GM04503 (cell line): Measurements from ENCODE around the gene DNAAF2.

Source experiments
- DNase-seq: peaks from one replicate; pipeline ENCODE4 v3.0.0-alpha.2; 2012; ENCODE audit warnings: low read depth

Gene DNAAF2

DNA sequence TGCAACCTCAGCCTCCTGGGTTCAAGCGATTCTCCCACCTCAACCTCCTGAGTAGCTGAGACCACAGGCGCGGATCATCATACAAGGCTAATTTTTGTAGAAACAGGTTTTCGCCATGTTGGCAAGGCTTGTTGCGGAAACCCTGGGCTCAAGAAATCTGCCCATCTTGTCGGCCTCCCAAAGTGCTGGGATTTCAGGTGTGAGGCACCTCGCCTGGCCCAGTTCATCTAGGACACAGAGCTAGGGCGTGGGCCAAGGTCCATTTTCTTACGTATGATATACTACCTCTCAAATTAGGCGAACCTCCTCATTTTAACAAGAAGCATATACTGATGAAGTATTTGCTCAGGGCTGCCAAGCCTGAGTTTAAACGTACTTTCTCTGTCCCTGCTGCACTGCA lies 51.0 kb downstream of the DNAAF2 start:
- no peak for DNase-seq

- DNase-seq, result no peak
Observed at GRCh38 chr14:49583629-49584028, 51.4 kb downstream of the DNAAF2 start.

DNA sequence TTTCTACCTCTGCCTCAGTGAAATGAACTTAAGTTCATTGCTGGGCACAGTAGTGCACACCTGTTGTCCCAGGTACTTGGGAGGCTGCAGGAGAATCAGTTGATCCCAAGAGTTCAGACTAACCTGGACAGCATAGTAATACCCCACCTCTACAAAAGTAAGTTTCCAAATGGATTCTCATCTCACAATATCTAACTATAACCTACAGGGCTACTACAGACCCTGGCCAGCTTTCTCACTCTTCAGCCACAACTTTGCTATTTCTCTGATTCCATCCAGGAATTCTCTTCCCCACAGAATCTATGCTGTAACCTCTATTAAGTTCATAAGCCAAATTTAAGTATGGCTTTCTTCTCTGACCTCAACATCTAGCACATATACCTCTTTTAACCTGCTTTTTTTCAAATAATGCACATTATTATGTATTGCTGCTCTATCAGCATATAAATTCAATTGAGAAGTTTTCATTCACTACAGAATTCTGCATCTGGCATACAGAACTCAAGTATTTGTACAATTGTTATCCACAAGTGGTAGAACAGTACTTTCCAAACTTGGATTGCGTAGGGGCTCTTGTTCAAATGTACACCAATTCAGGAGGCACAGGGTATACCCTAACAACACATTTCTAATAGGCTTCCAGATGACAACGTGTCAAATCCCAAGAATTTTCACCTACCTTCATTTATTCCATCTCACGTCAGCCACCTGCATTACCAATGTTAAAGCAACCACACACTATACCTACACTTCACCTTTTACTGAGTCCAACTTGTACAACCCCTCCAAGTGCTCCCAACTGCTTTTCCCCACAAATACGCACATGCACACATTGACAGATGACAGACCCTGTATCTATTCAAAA lies 52.7 kb downstream of the DNAAF2 start:
- DNase-seq, result no peak

DNA sequence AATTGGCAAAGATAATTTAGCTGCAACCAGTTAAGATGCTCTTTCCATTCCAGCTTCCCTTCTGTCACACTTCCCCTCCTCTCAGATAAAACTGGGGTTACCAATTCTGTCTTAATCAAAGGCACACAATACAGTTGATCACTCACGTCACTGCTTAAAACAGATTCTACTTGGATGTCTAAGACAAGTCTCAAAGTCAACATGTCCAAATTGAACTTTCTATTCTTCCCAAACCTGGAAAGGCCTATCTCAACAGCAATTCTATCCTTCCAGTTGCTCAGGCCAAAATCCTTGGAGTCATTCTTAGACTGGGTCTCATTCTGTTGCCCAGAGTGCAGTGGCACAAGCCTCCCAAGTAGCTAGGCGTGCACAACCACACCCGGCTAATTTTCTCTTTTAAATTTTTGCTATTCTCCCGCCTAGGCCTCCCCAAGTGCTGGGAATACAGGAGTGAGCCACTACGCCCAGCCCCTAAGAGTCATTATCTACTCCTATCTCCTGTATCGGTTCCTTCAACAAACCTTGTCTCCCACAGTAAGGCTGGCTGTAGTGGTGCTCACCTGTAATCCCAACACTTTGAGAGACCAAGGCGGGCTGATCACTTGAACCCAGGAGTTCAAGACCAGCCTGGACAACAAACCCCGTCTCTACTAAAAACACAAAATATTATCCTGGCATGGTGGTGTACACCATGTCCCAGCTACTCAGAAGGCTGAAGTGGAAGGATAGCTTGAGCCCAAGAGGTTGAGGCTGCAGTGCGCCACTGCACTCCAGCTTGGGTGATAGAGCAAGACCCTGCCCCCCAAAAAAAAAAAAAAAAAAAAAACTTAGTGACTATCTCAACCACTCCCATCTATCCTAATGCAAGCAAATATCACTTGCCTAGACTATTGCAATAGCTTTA lies 53.6 kb downstream of the DNAAF2 start:
- no peak for DNase-seq

GRCh38 chr14:49579841-49580240 lies 55.2 kb downstream of the DNAAF2 start:
- DNase-seq, result no peak

- no peak for DNase-seq
Observed at GRCh38 chr14:49578141-49578540, 56.9 kb downstream of the DNAAF2 start.
